ENCODE measurements around the gene HHAT. TPM values are rescaled to one million over a fixed set of nuclear protein-coding genes. Genes with fewer than 3 reads are reported as not detected.

The HHAT gene
- total RNA-seq, 2 experiments from 2014 or later: 0.99 to 1.4 TPM

DNA sequence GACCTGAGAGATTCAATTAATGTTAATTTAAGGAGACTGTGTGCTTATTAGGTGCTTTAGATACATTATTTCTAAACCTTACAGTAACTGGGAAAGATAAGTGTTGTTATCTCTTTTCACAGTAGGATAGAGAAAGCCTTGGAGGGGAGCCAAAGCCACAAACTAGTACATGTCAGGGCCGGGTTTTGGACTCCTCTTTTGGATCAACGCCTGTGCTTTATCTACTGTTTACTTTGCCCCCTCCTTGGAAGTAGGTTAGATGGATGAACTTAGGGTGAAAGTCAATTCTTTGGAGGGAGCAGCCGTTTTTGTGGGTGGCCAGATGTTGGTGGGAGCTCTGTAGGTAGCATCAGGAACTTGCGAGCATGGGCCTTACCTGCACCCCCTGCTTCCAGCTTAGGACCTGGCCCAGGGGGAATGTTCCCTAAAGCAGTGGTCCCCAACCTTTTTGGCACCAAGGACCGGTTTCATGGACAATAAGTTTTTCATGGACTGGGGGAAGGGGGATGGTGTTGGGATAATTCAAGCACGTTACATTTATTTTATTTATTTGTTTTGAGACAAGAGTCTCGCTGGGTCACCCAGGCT, 1.7 kb downstream of the HHAT start:
- no peaks in the 10 kb centered on the region for H3K36me3 Mint-ChIP-seq (ENCODE audit: low read depth)
- no peak for ATAC-seq
- no peaks in the 10 kb centered on the region for H3K9me3 Mint-ChIP-seq
- ChIA-PET POLR2A (interaction anchor here (0.9 to 7.7 kb wide), 3 partner anchors 10 to 116 kb away, joined by 4 to 85 read pairs (median 4); no protein-coding TSS in a partner anchor), CTCF (interaction anchor here (0.6 to 1.3 kb wide), 4 partner anchors 19 to 77 kb away, joined by 3 to 7 read pairs (median 3); no protein-coding TSS in a partner anchor)
- DNase-seq: no peak
- no peak overlapping the region for H3K27ac Mint-ChIP-seq
- TF ChIP-seq, protein P1, sequence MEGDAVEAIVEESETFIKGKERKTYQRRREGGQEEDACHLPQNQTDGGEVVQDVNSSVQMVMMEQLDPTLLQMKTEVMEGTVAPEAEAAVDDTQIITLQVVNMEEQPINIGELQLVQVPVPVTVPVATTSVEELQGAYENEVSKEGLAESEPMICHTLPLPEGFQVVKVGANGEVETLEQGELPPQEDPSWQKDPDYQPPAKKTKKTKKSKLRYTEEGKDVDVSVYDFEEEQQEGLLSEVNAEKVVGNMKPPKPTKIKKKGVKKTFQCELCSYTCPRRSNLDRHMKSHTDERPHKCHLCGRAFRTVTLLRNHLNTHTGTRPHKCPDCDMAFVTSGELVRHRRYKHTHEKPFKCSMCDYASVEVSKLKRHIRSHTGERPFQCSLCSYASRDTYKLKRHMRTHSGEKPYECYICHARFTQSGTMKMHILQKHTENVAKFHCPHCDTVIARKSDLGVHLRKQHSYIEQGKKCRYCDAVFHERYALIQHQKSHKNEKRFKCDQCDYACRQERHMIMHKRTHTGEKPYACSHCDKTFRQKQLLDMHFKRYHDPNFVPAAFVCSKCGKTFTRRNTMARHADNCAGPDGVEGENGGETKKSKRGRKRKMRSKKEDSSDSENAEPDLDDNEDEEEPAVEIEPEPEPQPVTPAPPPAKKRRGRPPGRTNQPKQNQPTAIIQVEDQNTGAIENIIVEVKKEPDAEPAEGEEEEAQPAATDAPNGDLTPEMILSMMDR (IDR thresholded peaks at IDR 0.05): no peak
- H3K27me3 Mint-ChIP-seq: peaks cover 3% of the 10 kb centered on the region
- H3K4me3 Mint-ChIP-seq: no peak overlapping the region
- intact Hi-C loops (cut with micrococcal nuclease): no loop called here
- peaks cover 36% of the 10 kb centered on the region for H3K4me1 Mint-ChIP-seq (ENCODE audit: low read depth)

DNA sequence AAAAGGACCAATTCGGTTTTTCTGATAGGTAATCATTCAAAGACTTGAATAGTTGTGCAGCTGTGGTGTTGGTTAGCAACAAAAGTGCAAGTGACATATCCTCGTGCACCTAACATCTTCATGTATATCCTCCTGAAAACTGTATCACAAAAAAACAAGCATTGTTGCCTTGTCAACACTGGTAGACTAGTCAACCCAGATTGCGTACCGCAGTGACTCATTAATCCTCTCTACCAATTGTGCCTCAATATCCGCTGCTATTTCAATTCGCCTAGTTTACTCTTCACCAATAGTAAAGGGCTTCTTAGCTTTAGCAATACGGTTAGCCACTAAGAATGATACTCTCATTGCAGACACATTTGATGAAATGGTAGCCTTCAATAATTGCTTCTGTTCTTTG, 3.5 kb downstream of the HHAT start:
- peaks cover 36% of the 10 kb centered on the region for H3K4me1 Mint-ChIP-seq (ENCODE audit: low read depth)
- peak; percentile 58 for DNase-seq
- no peaks in the 10 kb centered on the region for H3K9me3 Mint-ChIP-seq
- ChIA-PET CTCF (interaction anchor here (1.1 to 2.9 kb wide), 8 partner anchors 9 to 188 kb away, joined by 3 to 20 read pairs (median 9); no protein-coding TSS in a partner anchor), POLR2A (interaction anchor here (0.9 to 7.7 kb wide), 8 partner anchors 10 to 115 kb away, joined by 3 to 85 read pairs (median 8); no protein-coding TSS in a partner anchor)
- H3K27me3 Mint-ChIP-seq: peaks cover 2% of the 10 kb centered on the region
- H3K36me3 Mint-ChIP-seq (ENCODE audit: low read depth): no peaks in the 10 kb centered on the region
- H3K27ac Mint-ChIP-seq: peak overlapping the region; percentile 77
- peak; percentile 7 for ATAC-seq
- intact Hi-C loops (cut with micrococcal nuclease): loop anchor here (2.0 kb wide), 2 partner anchors 43 to 67 kb away; no protein-coding TSS in a partner anchor
- no peak overlapping the region for H3K4me3 Mint-ChIP-seq
- TF ChIP-seq, protein P1 (IDR thresholded peaks at IDR 0.05): no peak

DNA sequence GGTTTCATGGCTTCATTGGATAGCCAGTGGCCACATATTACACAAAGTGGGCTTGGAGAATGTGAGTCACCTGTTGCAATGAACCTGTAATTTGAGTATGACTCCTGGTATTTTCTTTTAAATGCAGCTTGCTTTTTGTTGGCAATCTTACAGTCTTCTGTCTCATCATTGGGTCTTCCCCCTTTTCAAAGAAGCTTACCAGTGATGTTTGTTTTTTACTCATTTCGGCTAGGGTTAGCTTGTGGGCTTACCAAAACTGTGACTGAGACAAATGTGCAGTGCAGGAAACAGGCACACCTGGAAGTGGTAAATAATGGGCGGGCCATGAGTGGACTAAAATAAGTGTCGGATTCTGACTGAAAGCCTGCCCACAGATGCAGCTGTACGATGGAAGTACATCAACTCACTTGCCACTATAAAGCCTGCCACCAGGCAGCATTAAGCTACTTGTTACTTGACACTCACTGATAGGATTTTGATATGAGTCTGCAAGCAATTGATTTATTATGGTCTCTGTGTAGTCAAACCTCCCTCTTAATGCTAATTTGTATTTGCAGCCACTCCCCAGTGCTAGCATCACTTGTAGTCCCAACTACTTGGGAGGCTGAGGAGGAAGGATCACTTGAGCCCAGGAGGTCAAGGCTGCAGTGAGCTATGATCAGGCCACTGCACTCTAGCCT, 4.2 kb downstream of the HHAT start:
- peaks cover 34% of the 10 kb centered on the region for H3K4me1 Mint-ChIP-seq (ENCODE audit: low read depth)
- no peaks in the 10 kb centered on the region for H3K36me3 Mint-ChIP-seq (ENCODE audit: low read depth)
- DNase-seq (peak; percentile 92), ATAC-seq (peak; percentile 79)
- POLR2A ChIA-PET: interaction anchor here (0.9 to 7.7 kb wide), 8 partner anchors 9 to 114 kb away, joined by 3 to 85 read pairs (median 8); no protein-coding TSS in a partner anchor
- no peak overlapping the region for H3K4me3 Mint-ChIP-seq
- TF ChIP-seq, protein P1 (IDR thresholded peaks at IDR 0.05): peak; percentile 18
- no peaks in the 10 kb centered on the region for H3K9me3 Mint-ChIP-seq
- CTCF ChIA-PET: interaction anchor here (0.9 to 2.9 kb wide), 11 partner anchors 9 to 801 kb away, joined by 3 to 20 read pairs (median 4); no protein-coding TSS in a partner anchor
- intact Hi-C loops (cut with micrococcal nuclease): loop anchor here (2.0 kb wide), 2 partner anchors 42 to 66 kb away; no protein-coding TSS in a partner anchor
- peaks cover 2% of the 10 kb centered on the region for H3K27me3 Mint-ChIP-seq
- peak overlapping the region; percentile 77 for H3K27ac Mint-ChIP-seq

DNA sequence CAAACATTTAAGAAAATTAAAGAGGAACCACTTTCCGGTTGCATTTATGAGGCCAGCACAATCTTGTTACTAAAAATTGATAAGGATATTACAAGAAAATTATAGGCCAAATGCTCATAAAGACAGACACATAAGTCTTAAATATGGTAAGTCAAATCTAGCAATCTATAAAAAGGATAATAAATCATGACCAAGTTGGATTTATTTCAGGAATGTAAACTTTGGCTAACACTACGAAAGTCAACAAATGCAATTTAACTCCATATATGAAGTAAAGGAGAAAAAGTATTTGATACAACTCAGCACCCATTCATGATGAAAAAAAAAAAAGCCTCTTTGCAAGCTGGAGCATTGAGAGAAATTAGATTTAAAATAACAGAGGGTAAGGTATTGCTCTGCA, 6.3 kb downstream of the HHAT start:
- POLR2A ChIA-PET: interaction anchor here (7.7 kb wide), 1 partner anchor 38 kb away, joined by 85 read pairs; no protein-coding TSS in a partner anchor
- intact Hi-C loops (cut with micrococcal nuclease): no loop called here
- DNase-seq (no peak), ATAC-seq (no peak)
- Mint-ChIP-seq H3K27ac (no peak overlapping the region), H3K4me3 (no peak overlapping the region), H3K4me1 (ENCODE audit: low read depth) (peaks cover 29% of the 10 kb centered on the region), H3K9me3 (no peaks in the 10 kb centered on the region), H3K36me3 (ENCODE audit: low read depth) (no peaks in the 10 kb centered on the region), H3K27me3 (peaks cover 2% of the 10 kb centered on the region)
- TF ChIP-seq, protein P1 (IDR thresholded peaks at IDR 0.05): no peak
- CTCF ChIA-PET: no interaction called here
